ENCODE data around the gene TTC24. TPM values are rescaled to one million over a fixed set of nuclear protein-coding genes. Genes with fewer than 3 reads are reported as not detected.

TTC24 gene
- not detected in 2 replicates for polyA plus RNA-seq (2012; rRNA removed)
- polyA plus RNA-seq (2012; cell fraction: cytosol; rRNA removed): not detected in 2 replicates
- polyA plus RNA-seq (2012; cell fraction: nucleus; rRNA removed): not detected in 2 replicates

DNA sequence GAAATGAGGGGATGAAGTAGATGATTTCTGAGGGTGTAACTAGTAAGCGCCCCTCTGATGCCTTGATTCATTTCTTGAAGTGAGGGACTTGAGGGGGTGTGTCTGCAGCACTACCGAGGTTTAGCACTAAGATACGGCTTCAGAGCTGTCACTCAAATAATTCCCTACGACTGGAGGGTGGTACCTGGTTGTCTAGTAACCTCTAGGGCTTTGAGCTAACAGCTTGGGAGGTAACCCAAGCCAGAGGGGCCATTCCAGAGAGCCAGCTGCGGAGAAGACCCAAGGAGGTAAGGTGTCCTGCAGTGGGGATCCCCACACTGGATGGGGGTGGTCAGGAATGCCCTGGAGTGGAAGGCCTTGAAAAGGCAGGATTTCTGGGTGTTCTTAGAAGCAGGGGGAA is at the start of gene TTC24:
TTC24 (plus strand) TSS at position 252 of the 400 bp plus-strand sequence. CDS start 1,642 bp downstream, outside the sequence.
- no peaks in the 10 kb centered on the region for H3F3A ChIP-seq (replicated peaks; ENCODE audit: insufficient read depth)
- no peak within 1 kb of the TSS for H3K9ac ChIP-seq
- H3K79me2 ChIP-seq (ENCODE audit: insufficient read depth): no peaks in the 10 kb centered on the region
- no peak within 1 kb of the TSS for H3K4me3 ChIP-seq (ENCODE audit: low read depth in 2 of 2, low read length in 1 of 2)
- H3K9me3 ChIP-seq: no peaks in the 10 kb centered on the region
- TF ChIP-seq RXRA (IDR thresholded peaks at IDR 0.05; ENCODE audit: borderline replicate concordance, low read depth) (no peak), FOXM1 (IDR thresholded peaks at IDR 0.05; ENCODE audit: low read depth) (no peak)
- no peak within 1 kb of the TSS for H2AFZ ChIP-seq (ENCODE audit: low read depth)
- no peaks in the 10 kb centered on the region for H3K9me2 ChIP-seq
- WGBS (ENCODE audit: low lambda C conversion rate): 76% methylated on average over 5 of the region's 5 CpGs
- H4K20me1 ChIP-seq (ENCODE audit: insufficient read depth): no peaks in the 10 kb centered on the region
- ChIA-PET CTCF (interaction anchor here (1.0 to 11.1 kb wide), 4 partner anchors 12 to 103 kb away, joined by 3 to 104 read pairs (median 4); partner anchors contain the start of gene NAXE), POLR2A (interaction anchor here (2.6 kb wide), 1 partner anchor 12 kb away, joined by 10 read pairs; the partner anchor contains the start of gene NAXE)
- no peaks in the 10 kb centered on the region for H3K27me3 ChIP-seq (ENCODE audit: insufficient read depth)
- no peaks in the 10 kb centered on the region for H3K36me3 ChIP-seq (replicated peaks in 1 of 2; ENCODE audit: control insufficient read depth in 1 of 2, insufficient read depth in 2 of 2, low read length in 1 of 2)
- no peak for DNase-seq
- no peak within 1 kb of the TSS for H3K27ac ChIP-seq (ENCODE audit: low read depth in 2 of 2, low read length in 1 of 2)
- no peaks in the 10 kb centered on the region; a peak in 1 of 4 replicates for H3K4me1 ChIP-seq (ENCODE audit: control insufficient read depth in 1 of 2, insufficient read depth in 2 of 2, low read depth in 1 of 2, low read length in 1 of 2)
- H3K4me2 ChIP-seq: no peak within 1 kb of the TSS

DNA sequence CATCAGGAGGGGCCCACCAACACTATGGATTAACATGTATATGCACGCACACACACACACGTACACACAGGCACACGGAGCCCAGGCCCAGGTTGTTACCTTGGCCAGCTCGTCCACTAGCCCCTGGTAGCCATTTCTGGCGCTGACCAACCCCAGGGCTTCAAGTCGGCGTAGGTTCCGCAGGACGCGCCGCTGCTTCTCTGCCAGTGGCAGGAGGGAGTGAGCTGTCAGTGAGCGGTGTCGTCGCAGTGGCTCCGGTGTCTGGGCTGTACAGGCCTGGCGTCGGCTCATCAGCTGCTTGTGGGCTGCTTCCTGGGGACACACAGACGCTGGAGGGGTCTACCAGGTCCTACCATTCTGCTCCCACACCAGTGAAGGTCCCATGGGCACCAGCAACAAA is 49.5 kb upstream of the TTC24 start:
- CTCF ChIA-PET: interaction anchor here (1.0 to 1.1 kb wide), 2 partner anchors 49 to 433 kb away, joined by 3 to 5 read pairs; no protein-coding TSS in a partner anchor
- H3K36me3 ChIP-seq (replicated peaks in 1 of 2; ENCODE audit: control insufficient read depth in 1 of 2, insufficient read depth in 2 of 2, low read length in 1 of 2): peaks cover 18 to 31% of the 10 kb centered on the region in 2 experiments

More for the DNA sequence above, 49.5 kb upstream of the TTC24 start:
- no peak for DNase-seq
- Histone ChIP-seq H3K4me2 (no peak overlapping the region), H2AFZ (ENCODE audit: low read depth) (no peak overlapping the region), H3F3A (replicated peaks; ENCODE audit: insufficient read depth) (peaks cover 5% of the 10 kb centered on the region), H3K4me3 (ENCODE audit: low read depth in 2 of 2, low read length in 1 of 2) (no peak overlapping the region), H3K9me2 (no peaks in the 10 kb centered on the region), H3K9ac (no peak overlapping the region), H4K20me1 (ENCODE audit: insufficient read depth) (no peaks in the 10 kb centered on the region), H3K27ac (ENCODE audit: low read depth in 2 of 2, low read length in 1 of 2) (no peak overlapping the region), H3K4me1 (ENCODE audit: control insufficient read depth in 1 of 2, insufficient read depth in 2 of 2, low read depth in 1 of 2, low read length in 1 of 2) (peaks cover 0 to 10% of the 10 kb centered on the region in 2 experiments; a peak in 1 of 4 replicates), H3K27me3 (ENCODE audit: insufficient read depth) (no peaks in the 10 kb centered on the region), H3K9me3 (no peaks in the 10 kb centered on the region), H3K79me2 (ENCODE audit: insufficient read depth) (no peaks in the 10 kb centered on the region)
- POLR2A ChIA-PET: no interaction called here
- 96% methylated on average over 17 of the region's 18 CpGs for WGBS (ENCODE audit: low lambda C conversion rate)
- TF ChIP-seq ELF1 (IDR thresholded peaks at IDR 0.05) (no peak), RXRA (IDR thresholded peaks at IDR 0.05; ENCODE audit: borderline replicate concordance, low read depth) (no peak), MEF2A (IDR thresholded peaks at IDR 0.05; ENCODE audit: borderline replicate concordance, low read depth) (no peak), TAF1 (IDR thresholded peaks at IDR 0.05; ENCODE audit: borderline replicate concordance, low read depth, low read length) (no peak), POLR2AphosphoS5 (IDR thresholded peaks at IDR 0.05; ENCODE audit: low read depth, low read length) (no peak), RAD21 (IDR thresholded peaks at IDR 0.05; ENCODE audit: low read length) (no peak), JUND (IDR thresholded peaks at IDR 0.05) (no peak), TEAD4 (IDR thresholded peaks at IDR 0.05; ENCODE audit: borderline replicate concordance, insufficient read depth) (no peak)
- TF ChIP-seq, protein P1, sequence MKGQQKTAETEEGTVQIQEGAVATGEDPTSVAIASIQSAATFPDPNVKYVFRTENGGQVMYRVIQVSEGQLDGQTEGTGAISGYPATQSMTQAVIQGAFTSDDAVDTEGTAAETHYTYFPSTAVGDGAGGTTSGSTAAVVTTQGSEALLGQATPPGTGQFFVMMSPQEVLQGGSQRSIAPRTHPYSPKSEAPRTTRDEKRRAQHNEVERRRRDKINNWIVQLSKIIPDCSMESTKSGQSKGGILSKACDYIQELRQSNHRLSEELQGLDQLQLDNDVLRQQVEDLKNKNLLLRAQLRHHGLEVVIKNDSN (IDR thresholded peaks at IDR 0.05; ENCODE audit: borderline replicate concordance, low read depth): no peak
- TF ChIP-seq, protein P2, sequence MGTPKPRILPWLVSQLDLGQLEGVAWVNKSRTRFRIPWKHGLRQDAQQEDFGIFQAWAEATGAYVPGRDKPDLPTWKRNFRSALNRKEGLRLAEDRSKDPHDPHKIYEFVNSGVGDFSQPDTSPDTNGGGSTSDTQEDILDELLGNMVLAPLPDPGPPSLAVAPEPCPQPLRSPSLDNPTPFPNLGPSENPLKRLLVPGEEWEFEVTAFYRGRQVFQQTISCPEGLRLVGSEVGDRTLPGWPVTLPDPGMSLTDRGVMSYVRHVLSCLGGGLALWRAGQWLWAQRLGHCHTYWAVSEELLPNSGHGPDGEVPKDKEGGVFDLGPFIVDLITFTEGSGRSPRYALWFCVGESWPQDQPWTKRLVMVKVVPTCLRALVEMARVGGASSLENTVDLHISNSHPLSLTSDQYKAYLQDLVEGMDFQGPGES (IDR thresholded peaks at IDR 0.05; ENCODE audit: low read depth, low read length): no peak
- TF ChIP-seq, protein P3, sequence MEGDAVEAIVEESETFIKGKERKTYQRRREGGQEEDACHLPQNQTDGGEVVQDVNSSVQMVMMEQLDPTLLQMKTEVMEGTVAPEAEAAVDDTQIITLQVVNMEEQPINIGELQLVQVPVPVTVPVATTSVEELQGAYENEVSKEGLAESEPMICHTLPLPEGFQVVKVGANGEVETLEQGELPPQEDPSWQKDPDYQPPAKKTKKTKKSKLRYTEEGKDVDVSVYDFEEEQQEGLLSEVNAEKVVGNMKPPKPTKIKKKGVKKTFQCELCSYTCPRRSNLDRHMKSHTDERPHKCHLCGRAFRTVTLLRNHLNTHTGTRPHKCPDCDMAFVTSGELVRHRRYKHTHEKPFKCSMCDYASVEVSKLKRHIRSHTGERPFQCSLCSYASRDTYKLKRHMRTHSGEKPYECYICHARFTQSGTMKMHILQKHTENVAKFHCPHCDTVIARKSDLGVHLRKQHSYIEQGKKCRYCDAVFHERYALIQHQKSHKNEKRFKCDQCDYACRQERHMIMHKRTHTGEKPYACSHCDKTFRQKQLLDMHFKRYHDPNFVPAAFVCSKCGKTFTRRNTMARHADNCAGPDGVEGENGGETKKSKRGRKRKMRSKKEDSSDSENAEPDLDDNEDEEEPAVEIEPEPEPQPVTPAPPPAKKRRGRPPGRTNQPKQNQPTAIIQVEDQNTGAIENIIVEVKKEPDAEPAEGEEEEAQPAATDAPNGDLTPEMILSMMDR (IDR thresholded peaks at IDR 0.05): no peak
- TF ChIP-seq, protein P4, sequence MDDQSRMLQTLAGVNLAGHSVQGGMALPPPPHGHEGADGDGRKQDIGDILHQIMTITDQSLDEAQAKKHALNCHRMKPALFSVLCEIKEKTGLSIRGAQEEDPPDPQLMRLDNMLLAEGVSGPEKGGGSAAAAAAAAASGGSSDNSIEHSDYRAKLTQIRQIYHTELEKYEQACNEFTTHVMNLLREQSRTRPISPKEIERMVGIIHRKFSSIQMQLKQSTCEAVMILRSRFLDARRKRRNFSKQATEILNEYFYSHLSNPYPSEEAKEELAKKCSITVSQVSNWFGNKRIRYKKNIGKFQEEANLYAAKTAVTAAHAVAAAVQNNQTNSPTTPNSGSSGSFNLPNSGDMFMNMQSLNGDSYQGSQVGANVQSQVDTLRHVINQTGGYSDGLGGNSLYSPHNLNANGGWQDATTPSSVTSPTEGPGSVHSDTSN (IDR thresholded peaks at IDR 0.05): no peak
- TF ChIP-seq, protein P5, sequence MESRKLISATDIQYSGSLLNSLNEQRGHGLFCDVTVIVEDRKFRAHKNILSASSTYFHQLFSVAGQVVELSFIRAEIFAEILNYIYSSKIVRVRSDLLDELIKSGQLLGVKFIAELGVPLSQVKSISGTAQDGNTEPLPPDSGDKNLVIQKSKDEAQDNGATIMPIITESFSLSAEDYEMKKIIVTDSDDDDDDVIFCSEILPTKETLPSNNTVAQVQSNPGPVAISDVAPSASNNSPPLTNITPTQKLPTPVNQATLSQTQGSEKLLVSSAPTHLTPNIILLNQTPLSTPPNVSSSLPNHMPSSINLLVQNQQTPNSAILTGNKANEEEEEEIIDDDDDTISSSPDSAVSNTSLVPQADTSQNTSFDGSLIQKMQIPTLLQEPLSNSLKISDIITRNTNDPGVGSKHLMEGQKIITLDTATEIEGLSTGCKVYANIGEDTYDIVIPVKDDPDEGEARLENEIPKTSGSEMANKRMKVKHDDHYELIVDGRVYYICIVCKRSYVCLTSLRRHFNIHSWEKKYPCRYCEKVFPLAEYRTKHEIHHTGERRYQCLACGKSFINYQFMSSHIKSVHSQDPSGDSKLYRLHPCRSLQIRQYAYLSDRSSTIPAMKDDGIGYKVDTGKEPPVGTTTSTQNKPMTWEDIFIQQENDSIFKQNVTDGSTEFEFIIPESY (IDR thresholded peaks at IDR 0.05; ENCODE audit: borderline replicate concordance, low read depth): no peak
- TF ChIP-seq, protein P6, sequence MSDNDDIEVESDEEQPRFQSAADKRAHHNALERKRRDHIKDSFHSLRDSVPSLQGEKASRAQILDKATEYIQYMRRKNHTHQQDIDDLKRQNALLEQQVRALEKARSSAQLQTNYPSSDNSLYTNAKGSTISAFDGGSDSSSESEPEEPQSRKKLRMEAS (IDR thresholded peaks at IDR 0.05; ENCODE audit: low read depth): no peak

Measured in SK-N-SH (cell line).